Endothelial cell of umbilical vein (primary cell): ENCODE results near the gene OSGEPL1. TPM values are rescaled to one million over a fixed set of nuclear protein-coding genes. Genes with fewer than 3 reads are reported as not detected.

Experiments
- BruUV-seq: library from RNA; stranded (reverse); fragments of 400-500 nt; replicated peaks from 2 replicates; lab custom pipeline; 2021; lab: Mats Ljungman, UMichigan
- CTCF ChIA-PET: fragments of 300-600, 350-600 bp; sonication (Branson Sonifier 250); formaldehyde crosslinking; loops from one replicate; lab custom pipeline; 2021; ENCODE audit warnings: antibody characterized with exemption, inconsistent platforms; lab: Charles Lee
- POLR2A ChIA-PET: fragments of 300-600, 350-600 bp; sonication (Branson Sonifier 250); formaldehyde crosslinking; loops from one replicate; lab custom pipeline; 2021; ENCODE audit warnings: antibody characterized with exemption, inconsistent platforms; lab: Charles Lee
- DNase-seq: peaks from one replicate; pipeline ENCODE4 v3.0.0-alpha.2; 2011; ENCODE audit warnings: low read depth, low spot score
- FAIRE-seq: peaks from 2 replicates; lab custom pipeline; 2011; peaks lifted over from hg19 to GRCh38; lab: Jason Lieb, UNC
- H2AFZ ChIP-seq: 2 replicates; pipeline ENCODE4 v1.6.0; 2012; ENCODE audit warnings: low read depth, low read length, control low read depth, inconsistent platforms
- H3K27ac ChIP-seq: 2 replicates; pipeline ENCODE4 v1.5.1; 2011; ENCODE audit warnings: low read depth, mild to moderate bottlenecking, control low read depth, low read length, moderate library complexity; ENCODE audit not compliant: insufficient read depth
- H3K27me3 ChIP-seq, 2 experiments: 2 replicates each; pipeline versions ENCODE4 v1.6.0 to v1.6.1; 2011; ENCODE audit warnings: low read length in 2 of 2, mixed read lengths in 1 of 2; ENCODE audit not compliant: control insufficient read depth in 2 of 2, insufficient read depth in 2 of 2
- H3K36me3 ChIP-seq, 2 experiments: 2 replicates in 1 of 2; 3 replicates in 1 of 2; pipeline ENCODE4 v1.5.1; 2011; ENCODE audit warnings: low read length in 2 of 2, mild to moderate bottlenecking in 1 of 2, moderate library complexity in 1 of 2; ENCODE audit not compliant: control insufficient read depth in 2 of 2, insufficient read depth in 2 of 2; ENCODE audit errors: extremely low read depth in 1 of 2
- H3K4me1 ChIP-seq: 3 replicates; pipeline ENCODE4 v1.5.1; 2011; ENCODE audit warnings: mild to moderate bottlenecking, low read length; ENCODE audit not compliant: control insufficient read depth, insufficient read depth; ENCODE audit errors: extremely low read depth
- H3K4me2 ChIP-seq: 2 replicates; pipeline ENCODE4 v1.6.1; 2011; ENCODE audit warnings: low read length, control low read depth, mixed read lengths; ENCODE audit not compliant: insufficient read depth
- H3K4me3 ChIP-seq, 3 experiments: fragments of 200-600 bp in 1 of 3; sonication (generic), shearing (Covaris generic) in 1 of 3; replicated peaks in 1 of 3; 2 replicates each; pipeline ENCODE4 v1.5.1; 2011 to 2016; ENCODE audit warnings: control low read depth in 3 of 3, low read length in 3 of 3, mild to moderate bottlenecking in 2 of 3, inconsistent platforms in 1 of 3, low read depth in 1 of 3, moderate library complexity in 1 of 3; ENCODE audit not compliant: insufficient read depth in 1 of 3
- H3K79me2 ChIP-seq: 2 replicates; pipeline ENCODE4 v1.6.0; 2012; ENCODE audit warnings: low read length, inconsistent platforms; ENCODE audit not compliant: control insufficient read depth, insufficient read depth
- H3K9ac ChIP-seq: replicated peaks from 2 replicates; pipeline ENCODE3; 2011; ENCODE audit warnings: low read length, control low read depth; ENCODE audit not compliant: insufficient read depth; ENCODE audit errors: extremely low read depth
- H3K9me1 ChIP-seq: replicated peaks from 3 replicates; pipeline ENCODE4 v1.6.0; 2011; ENCODE audit warnings: mild to moderate bottlenecking, low read length; ENCODE audit not compliant: control insufficient read depth, insufficient read depth; ENCODE audit errors: extremely low read depth
- H3K9me3 ChIP-seq: replicated peaks from 2 replicates; pipeline ENCODE4 v1.5.1; 2012; ENCODE audit warnings: low read length, inconsistent platforms; ENCODE audit not compliant: control insufficient read depth, insufficient read depth
- H4K20me1 ChIP-seq: replicated peaks from 2 replicates; pipeline ENCODE3; 2011; ENCODE audit warnings: mild to moderate bottlenecking, low read length; ENCODE audit not compliant: control insufficient read depth, insufficient read depth; ENCODE audit errors: extremely low read depth
- EZH2 ChIP-seq: IDR thresholded peaks from 2 replicates; pipeline ENCODE4 v1.6.1; 2012; ENCODE audit warnings: borderline replicate concordance, low read depth, mild to moderate bottlenecking, moderate library complexity, low read length, inconsistent platforms; ENCODE audit not compliant: severe bottlenecking
- FOS ChIP-seq: IDR thresholded peaks from 2 replicates; pipeline ENCODE4 v1.6.1; 2011; ENCODE audit warnings: mild to moderate bottlenecking, low read length, moderate library complexity, borderline replicate concordance; ENCODE audit not compliant: insufficient read depth
- GATA2 ChIP-seq: IDR thresholded peaks from 2 replicates; pipeline ENCODE4 v1.7.0; 2011; ENCODE audit warnings: low read depth, mild to moderate bottlenecking, moderate library complexity, mixed read lengths, low read length; ENCODE audit not compliant: insufficient read length, insufficient read depth
- JUN ChIP-seq: IDR thresholded peaks from 2 replicates; pipeline ENCODE4 v1.6.1; 2011; ENCODE audit warnings: borderline replicate concordance, low read depth; ENCODE audit not compliant: insufficient read length, insufficient read depth
- MYC ChIP-seq: IDR thresholded peaks from one replicate; pipeline ENCODE4 v1.6.1; 2011; ENCODE audit warnings: mild to moderate bottlenecking, low read depth, low read length
- POLR2A ChIP-seq: IDR thresholded peaks from 2 replicates; pipeline ENCODE4 v1.6.1; 2012; ENCODE audit warnings: low read depth, mild to moderate bottlenecking, control low read depth, low read length
- POLR2AphosphoS5 ChIP-seq: IDR thresholded peaks from 2 replicates; pipeline ENCODE4 v1.6.1; 2012; ENCODE audit warnings: low read depth, mild to moderate bottlenecking, control low read depth, low read length, moderate library complexity; ENCODE audit not compliant: insufficient read depth
- dilution Hi-C: fragments of 300-500 bp; cut with MboI; formaldehyde crosslinking; loops from one replicate; pipeline ENCODE4 v1.15.0; 2019; ENCODE audit warnings: low sequenced_read_pairs; ENCODE audit not compliant: extremely low pct_ligation_motif_present
- intact Hi-C: fragments of 100-400 bp; cut with micrococcal nuclease; formaldehyde crosslinking; loops from one replicate; pipeline ENCODE4 v1.10.0; 2022
- polyA plus RNA-seq, 4 experiments: library from polyadenylated mRNA; depleted of rRNA in 3 of 4; stranded (reverse) in 3 of 4; unstranded in 1 of 4; fragments of >200 nt; gene quantifications; 2 replicates each; pipeline versions ENCODE4 v1.2.1 to v1.2.3, GENCODE V29; 2011 to 2012; ENCODE audit warnings: missing spikeins in 1 of 4
- total RNA-seq: library from RNA; stranded (reverse); gene quantifications from 2 replicates; pipeline ENCODE4 v1.2.3, GENCODE V29; 2021
- TF ChIP-seq, protein P1 (sequence below): IDR thresholded peaks from 2 replicates; pipeline ENCODE4 v1.6.1; 2011; ENCODE audit not compliant: insufficient read depth, insufficient read length
- TF ChIP-seq, protein P2 (sequence below), 2 donors: IDR thresholded peaks; 1 replicate in 1 of 2; 2 replicates in 1 of 2; pipeline ENCODE4 v1.5.1; 2011; ENCODE audit warnings: low read length in 2 of 2, mild to moderate bottlenecking in 2 of 2, moderate library complexity in 2 of 2, control low read depth in 1 of 2, inconsistent platforms in 1 of 2, low read depth in 1 of 2; ENCODE audit not compliant: insufficient read depth in 1 of 2; ENCODE audit errors: extremely low read depth in 1 of 2

OSGEPL1 gene
- total and polyA plus RNA-seq, 2 donors (not counting 3 experiments of a cell fraction or from before 2014, with no cell fraction given) = 2.7 to 5.9 TPM

DNA sequence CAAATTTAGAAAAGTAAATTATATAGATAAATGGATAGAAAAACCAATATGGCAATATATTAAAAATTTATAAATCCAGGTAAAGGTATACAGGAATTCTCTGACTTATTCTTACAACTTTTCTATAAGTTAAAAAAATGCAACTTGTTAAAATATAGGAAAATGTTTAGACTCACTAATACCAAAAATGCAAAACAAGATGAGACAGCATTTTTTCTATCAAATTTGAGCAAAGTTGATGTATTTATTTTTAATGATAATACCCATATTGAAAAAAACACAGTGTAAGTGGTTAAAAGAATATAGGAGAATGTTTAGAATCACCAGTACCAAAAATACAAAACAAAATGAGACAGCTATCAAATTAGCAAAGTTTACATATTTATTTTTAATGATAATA is 35.7 kb downstream of the OSGEPL1 start:
- no peak overlapping the region for H3K4me3 ChIP-seq
- POLR2A ChIA-PET = no interaction called here
- no peak for DNase-seq
- no peaks in the 10 kb centered on the region for H3K36me3 ChIP-seq
- dilution Hi-C loops = no loop called here
- H2AFZ ChIP-seq = no peak overlapping the region
- no TSS peak for BruUV-seq
- no peak overlapping the region for H3K9ac ChIP-seq
- H3K27ac ChIP-seq = no peak overlapping the region
- H4K20me1 ChIP-seq = no peaks in the 10 kb centered on the region
- CTCF ChIA-PET = interaction anchor here (1.0 kb wide), 1 partner anchor 8 kb away, joined by 3 read pairs; no protein-coding TSS in a partner anchor
- no peak for TF ChIP-seq FOS
- TF ChIP-seq, protein P1, sequence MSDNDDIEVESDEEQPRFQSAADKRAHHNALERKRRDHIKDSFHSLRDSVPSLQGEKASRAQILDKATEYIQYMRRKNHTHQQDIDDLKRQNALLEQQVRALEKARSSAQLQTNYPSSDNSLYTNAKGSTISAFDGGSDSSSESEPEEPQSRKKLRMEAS = no peak
- no peak for TF ChIP-seq MYC
- TF ChIP-seq, protein P2, sequence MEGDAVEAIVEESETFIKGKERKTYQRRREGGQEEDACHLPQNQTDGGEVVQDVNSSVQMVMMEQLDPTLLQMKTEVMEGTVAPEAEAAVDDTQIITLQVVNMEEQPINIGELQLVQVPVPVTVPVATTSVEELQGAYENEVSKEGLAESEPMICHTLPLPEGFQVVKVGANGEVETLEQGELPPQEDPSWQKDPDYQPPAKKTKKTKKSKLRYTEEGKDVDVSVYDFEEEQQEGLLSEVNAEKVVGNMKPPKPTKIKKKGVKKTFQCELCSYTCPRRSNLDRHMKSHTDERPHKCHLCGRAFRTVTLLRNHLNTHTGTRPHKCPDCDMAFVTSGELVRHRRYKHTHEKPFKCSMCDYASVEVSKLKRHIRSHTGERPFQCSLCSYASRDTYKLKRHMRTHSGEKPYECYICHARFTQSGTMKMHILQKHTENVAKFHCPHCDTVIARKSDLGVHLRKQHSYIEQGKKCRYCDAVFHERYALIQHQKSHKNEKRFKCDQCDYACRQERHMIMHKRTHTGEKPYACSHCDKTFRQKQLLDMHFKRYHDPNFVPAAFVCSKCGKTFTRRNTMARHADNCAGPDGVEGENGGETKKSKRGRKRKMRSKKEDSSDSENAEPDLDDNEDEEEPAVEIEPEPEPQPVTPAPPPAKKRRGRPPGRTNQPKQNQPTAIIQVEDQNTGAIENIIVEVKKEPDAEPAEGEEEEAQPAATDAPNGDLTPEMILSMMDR (IDR thresholded peaks at IDR 0.05; ENCODE audit: extremely low read depth in 1 of 2, insufficient read depth in 1 of 2, low read depth in 1 of 2, low read length in 2 of 2) = no peak
- no peak for TF ChIP-seq GATA2
- no peak for TF ChIP-seq POLR2A
- TF ChIP-seq POLR2AphosphoS5 = no peak
- TF ChIP-seq JUN = no peak
- TF ChIP-seq EZH2 = no peak
- H3K79me2 ChIP-seq = no peaks in the 10 kb centered on the region
- no peaks in the 10 kb centered on the region for H3K4me1 ChIP-seq
- FAIRE-seq = no peak
- no peaks in the 10 kb centered on the region for H3K9me1 ChIP-seq
- intact Hi-C loops = no loop called here
- H3K4me2 ChIP-seq = no peak overlapping the region
- H3K27me3 ChIP-seq = no peaks in the 10 kb centered on the region
- no peaks in the 10 kb centered on the region for H3K9me3 ChIP-seq
